CD14-positive monocyte (primary cell): ENCODE results near the gene AMBRA1. TPM values are rescaled to one million over a fixed set of nuclear protein-coding genes. Genes with fewer than 3 reads are reported as not detected.

Source experiments
- DNase-seq, 3 donors: peaks; one replicate each; pipeline ENCODE4 v3.0.0-alpha.2; 2011 to 2022
- H2AFZ ChIP-seq: 2 replicates; pipeline ENCODE4 v1.6.0; 2012; ENCODE audit warnings: mild to moderate bottlenecking, low read depth, low read length, inconsistent platforms; ENCODE audit not compliant: insufficient read depth, poor library complexity, severe bottlenecking
- H3K27ac ChIP-seq, 2 donors: 1 replicate in 1 of 2; 2 replicates in 1 of 2; pipeline ENCODE4 v1.5.1; 2012 to 2013; ENCODE audit warnings: low read length in 2 of 2, control low read depth in 1 of 2, inconsistent platforms in 1 of 2, low read depth in 1 of 2, mild to moderate bottlenecking in 1 of 2
- H3K27me3 ChIP-seq, 2 donors: one replicate each; pipeline versions ENCODE4 v1.6.0 to v1.6.1; 2011 to 2013; ENCODE audit warnings: low read length in 2 of 2; ENCODE audit not compliant: control insufficient read depth in 2 of 2, insufficient read depth in 2 of 2
- H3K36me3 ChIP-seq, 2 donors: replicated peaks in 1 of 2; 1 replicate in 1 of 2; 2 replicates in 1 of 2; pipeline versions ENCODE4 v1.5.1 to v1.6.1; 2012 to 2013; ENCODE audit warnings: low read length in 2 of 2, control low read depth in 1 of 2, inconsistent platforms in 1 of 2, mild to moderate bottlenecking in 1 of 2; ENCODE audit not compliant: insufficient read depth in 2 of 2, control insufficient read depth in 1 of 2
- H3K4me1 ChIP-seq, 2 donors: 1 replicate in 1 of 2; 2 replicates in 1 of 2; pipeline versions ENCODE4 v1.5.1 to v1.6.1; 2012 to 2013; ENCODE audit warnings: low read length in 2 of 2, control low read depth in 1 of 2, inconsistent platforms in 1 of 2, mild to moderate bottlenecking in 1 of 2, moderate library complexity in 1 of 2; ENCODE audit not compliant: insufficient read depth in 2 of 2, control insufficient read depth in 1 of 2
- H3K4me2 ChIP-seq: replicated peaks from 2 replicates; pipeline ENCODE3; 2012; ENCODE audit warnings: low read length, moderate library complexity, mild to moderate bottlenecking; ENCODE audit not compliant: poor library complexity, severe bottlenecking; ENCODE audit errors: extremely low read depth
- H3K4me3 ChIP-seq, 3 experiments: fragments of 200-600 bp in 1 of 3; sonication (generic) in 1 of 3; replicated peaks in 1 of 3; 1 replicate in 2 of 3; 2 replicates in 1 of 3; pipeline ENCODE4 v1.5.1; 2011 to 2013; ENCODE audit warnings: low read length in 3 of 3, mild to moderate bottlenecking in 3 of 3, control low read depth in 2 of 3, low read depth in 2 of 3, inconsistent platforms in 1 of 3, moderate library complexity in 1 of 3
- H3K79me2 ChIP-seq: 2 replicates; pipeline ENCODE4 v1.6.0; 2012; ENCODE audit warnings: mild to moderate bottlenecking, control low read depth, inconsistent platforms, low read length, moderate library complexity; ENCODE audit not compliant: insufficient read depth
- H3K9ac ChIP-seq: 2 replicates; pipeline ENCODE4 v1.6.0; 2017; ENCODE audit warnings: low read length, mild to moderate bottlenecking; ENCODE audit not compliant: insufficient read depth, poor library complexity, severe bottlenecking
- H3K9me3 ChIP-seq, 2 donors: replicated peaks in 1 of 2; 1 replicate in 1 of 2; 2 replicates in 1 of 2; pipeline versions ENCODE4 v1.5.1 to v1.6.1; 2012 to 2013; ENCODE audit warnings: low read length in 2 of 2, control low read depth in 1 of 2; ENCODE audit not compliant: control insufficient read depth in 1 of 2, insufficient read depth in 1 of 2
- H4K20me1 ChIP-seq: 2 replicates; pipeline ENCODE4 v1.6.0; 2012; ENCODE audit warnings: mild to moderate bottlenecking, low read length, control low read depth, moderate library complexity; ENCODE audit not compliant: insufficient read depth
- H3K27ac Mint-ChIP-seq, 7 donors: one replicate each; pipeline ENCODE4 v1.8.0; 2020; ENCODE audit warnings: mild to moderate bottlenecking in 7 of 7, mixed read lengths in 7 of 7, moderate library complexity in 6 of 7, inconsistent platforms in 2 of 7
- H3K27me3 Mint-ChIP-seq, 3 donors: one replicate each; pipeline ENCODE4 v1.8.0; 2021 to 2022; ENCODE audit warnings: low read depth in 3 of 3, mild to moderate bottlenecking in 3 of 3, mixed read lengths in 3 of 3, moderate library complexity in 3 of 3, inconsistent platforms in 1 of 3
- H3K36me3 Mint-ChIP-seq, 2 donors: one replicate each; pipeline ENCODE4 v1.8.0; 2020; ENCODE audit warnings: mixed read lengths in 2 of 2, inconsistent platforms in 1 of 2, mild to moderate bottlenecking in 1 of 2
- H3K4me1 Mint-ChIP-seq: one replicate; pipeline ENCODE4 v1.8.0; 2020; ENCODE audit warnings: mild to moderate bottlenecking, mixed read lengths
- H3K4me3 Mint-ChIP-seq, 2 donors: one replicate each; pipeline ENCODE4 v1.8.0; 2020; ENCODE audit warnings: mild to moderate bottlenecking in 2 of 2, mixed read lengths in 2 of 2, moderate library complexity in 1 of 2
- H3K9me3 Mint-ChIP-seq, 7 donors: one replicate each; pipeline ENCODE4 v1.8.0; 2020 to 2022; ENCODE audit warnings: mixed read lengths in 7 of 7, mild to moderate bottlenecking in 6 of 7, moderate library complexity in 6 of 7, inconsistent platforms in 2 of 7
- CTCF ChIP-seq: fragments of 200-600 bp; IDR thresholded peaks from one replicate; pipeline ENCODE4 v1.8.0; 2022; ENCODE audit warnings: antibody characterized with exemption, mild to moderate bottlenecking
- whole genome bisulfite sequencing: methylation state at CpG from one replicate; pipeline ENCODE4 v1.1.5; 2013; ENCODE audit warnings: missing lambda C conversion rate; ENCODE audit not compliant: insufficient coverage; 5-methylcytosine and 5-hydroxymethylcytosine counted together
- intact Hi-C, 2 donors: fragments of 100-400 bp; cut with micrococcal nuclease; formaldehyde crosslinking; loops; one replicate each; pipeline versions ENCODE4 v1.15.0 to v1.15.1; 2023
- polyA plus RNA-seq, 3 donors: library from polyadenylated mRNA; depleted of rRNA in 1 of 3; unstranded in 2 of 3; stranded (reverse) in 1 of 3; fragments of 300-500 nt in 2 of 3; fragments of >200 nt in 1 of 3; fragmentation: Illumina TruSeq in 2 of 3; gene quantifications; 1 replicate in 2 of 3; 2 replicates in 1 of 3; pipeline ENCODE4 v1.2.3, GENCODE V29; 2012 to 2021

AMBRA1 gene
- polyA plus RNA-seq, 3 donors = 2.1 to 6.1 (median 3.8) TPM

- H3K27ac ChIP-seq = no peak overlapping the region
- H3K4me3 ChIP-seq = peak overlapping the region in 1 of 3 experiments; percentile 62
- Mint-ChIP-seq H3K4me1 (peaks cover 42% of the 10 kb centered on the region), H3K4me3 (peak overlapping the region in 1 of 2 donors; percentile 86), H3K27ac (peak overlapping the region in 1 of 7 donors; percentile 20), H3K27me3 (peaks cover 65 to 90% (median 72%) of the 10 kb centered on the region in 3 donors), H3K9me3 (peaks cover 0 to 21% (median 6%) of the 10 kb centered on the region in 7 donors), H3K36me3 (peaks cover 0 to 2% of the 10 kb centered on the region in 2 donors)
- 18% methylated on average over 19 of the region's 21 CpGs for WGBS
- intact Hi-C loops = loop anchor here (2.0 to 10.0 kb wide), 3 partner anchors 146 to 226 kb away; partner anchors contain the start of genes ATG13 (in 1 of the 2) and HARBI1 (in 1 of the 2)
- H3K4me2 ChIP-seq = no peak overlapping the region
- H3K27me3 ChIP-seq = peaks cover 42 to 65% of the 10 kb centered on the region in 2 donors
- DNase-seq = no peak
- H3K79me2 ChIP-seq = no peaks in the 10 kb centered on the region
- no peaks in the 10 kb centered on the region for H3K36me3 ChIP-seq
- no peak for TF ChIP-seq CTCF
- peaks cover 51% of the 10 kb centered on the region for H4K20me1 ChIP-seq
- peaks cover 3 to 21% of the 10 kb centered on the region in 2 donors for H3K9me3 ChIP-seq
- no peak overlapping the region for H2AFZ ChIP-seq
- no peak overlapping the region for H3K9ac ChIP-seq
- H3K4me1 ChIP-seq = peaks cover 31 to 56% of the 10 kb centered on the region in 2 donors
These were observed 205.0 kb downstream of the AMBRA1 start for GRCh38 chr11:46388619-46389449.

GRCh38 chr11:46387919-46388618 lies 205.8 kb downstream of the AMBRA1 start:
- Mint-ChIP-seq H3K36me3 (peaks cover 0 to 2% of the 10 kb centered on the region in 2 donors), H3K4me3 (peak overlapping the region in 1 of 2 donors; percentile 86), H3K27me3 (peaks cover 63 to 90% (median 69%) of the 10 kb centered on the region in 3 donors), H3K9me3 (peaks cover 0 to 18% (median 6%) of the 10 kb centered on the region in 7 donors), H3K27ac (peak overlapping the region in 2 of 7 donors; percentile 29 to 62), H3K4me1 (peaks cover 38% of the 10 kb centered on the region)
- no peaks in the 10 kb centered on the region for H3K79me2 ChIP-seq
- H3K4me3 ChIP-seq = no peak overlapping the region
- H3K4me2 ChIP-seq = no peak overlapping the region
- no peak overlapping the region for H3K9ac ChIP-seq
- no peak for TF ChIP-seq CTCF
- peaks cover 39 to 61% of the 10 kb centered on the region in 2 donors for H3K27me3 ChIP-seq
- DNase-seq = no peak
- 4% methylated on average over 9 of the region's 24 CpGs for WGBS
- peak overlapping the region; percentile 46 for H2AFZ ChIP-seq
- peaks cover 44% of the 10 kb centered on the region for H4K20me1 ChIP-seq
- peaks cover 3 to 21% of the 10 kb centered on the region in 2 donors for H3K9me3 ChIP-seq
- no peak overlapping the region for H3K27ac ChIP-seq
- H3K36me3 ChIP-seq = no peaks in the 10 kb centered on the region
- peaks cover 29 to 53% of the 10 kb centered on the region in 2 donors for H3K4me1 ChIP-seq
- intact Hi-C loops = loop anchor here (2.0 to 10.0 kb wide), 3 partner anchors 147 to 227 kb away; partner anchors contain the start of genes ATG13 (in 1 of the 2) and HARBI1 (in 1 of the 2)
